ENCODE measurements around the gene ARHGAP25. TPM values are rescaled to one million over a fixed set of nuclear protein-coding genes. Genes with fewer than 3 reads are reported as not detected.

Gene ARHGAP25
- total RNA-seq, 2 experiments from 2014 or later, result 18.6 to 43.8 TPM

GRCh38 chr2:68846091-68846490 lies 111.5 kb downstream of the ARHGAP25 start:
- TF ChIP-seq CTCF (conservative IDR thresholded peaks at IDR 0.05; ENCODE audit: low read length), result no peak
- TF ChIP-seq EZH2phosphoT487 (IDR thresholded peaks at IDR 0.05; ENCODE audit: borderline replicate concordance, low read depth, low read length), result no peak
- 0 out of 2 replicates have a peak, but pooled peaks cover under 1% of the 10 kb centered on the region for H3K9me3 ChIP-seq (ENCODE audit: low read length)
- no peak overlapping the region for H3K4me3 ChIP-seq (ENCODE audit: low read depth, low read length, poor library complexity, severe bottlenecking)
- H4K20me1 ChIP-seq (ENCODE audit: insufficient read depth, low read length), result no peaks in the 10 kb centered on the region
- DNase-seq (ENCODE audit: low spot score), result no peak
- H3K4me2 ChIP-seq (ENCODE audit: low read length), result no peak overlapping the region
- H2AFZ ChIP-seq (ENCODE audit: low read length), result no peak overlapping the region
- intact Hi-C loops (cut with micrococcal nuclease; ENCODE audit: unreplicated experiment), result no loop called here
- no peaks in the 10 kb centered on the region for H3K9me2 ChIP-seq (ENCODE audit: insufficient read depth, low read length)
- no peaks in the 10 kb centered on the region for H3K36me3 ChIP-seq (ENCODE audit: insufficient read depth, low read length)
- POLR2A ChIA-PET, result interaction anchor here (0.6 to 0.9 kb wide), 2 partner anchors 61 to 157 kb away, joined by 3 read pairs; no protein-coding TSS in a partner anchor
- no peaks in the 10 kb centered on the region for H3K79me2 ChIP-seq (ENCODE audit: insufficient read depth, low read depth, low read length)
- peaks cover 8% of the 10 kb centered on the region for H3K4me1 ChIP-seq (ENCODE audit: insufficient read depth, low read length, poor library complexity, severe bottlenecking)
- CTCF ChIA-PET (ENCODE audit: unreplicated experiment), result no interaction called here
- BruUV-seq (replicated peaks), result no TSS peak
- H3K27ac ChIP-seq (ENCODE audit: low read depth, low read length, poor library complexity, severe bottlenecking), result no peak overlapping the region

- Histone ChIP-seq H3K27ac (ENCODE audit: low read depth, low read length, poor library complexity, severe bottlenecking) (no peak overlapping the region), H2AFZ (ENCODE audit: low read length) (no peak overlapping the region), H3K79me2 (ENCODE audit: insufficient read depth, low read depth, low read length) (no peaks in the 10 kb centered on the region), H3K36me3 (ENCODE audit: insufficient read depth, low read length) (no peaks in the 10 kb centered on the region), H4K20me1 (ENCODE audit: insufficient read depth, low read length) (no peaks in the 10 kb centered on the region), H3K4me2 (ENCODE audit: low read length) (no peak overlapping the region), H3K4me3 (ENCODE audit: low read depth, low read length, poor library complexity, severe bottlenecking) (no peak overlapping the region), H3K9me3 (ENCODE audit: low read length) (no peaks in the 10 kb centered on the region), H3K4me1 (ENCODE audit: insufficient read depth, low read length, poor library complexity, severe bottlenecking) (peaks cover 8% of the 10 kb centered on the region), H3K9me2 (ENCODE audit: insufficient read depth, low read length) (no peaks in the 10 kb centered on the region)
- TF ChIP-seq CTCF (conservative IDR thresholded peaks at IDR 0.05; ENCODE audit: low read length) (no peak), EZH2phosphoT487 (IDR thresholded peaks at IDR 0.05; ENCODE audit: borderline replicate concordance, low read depth, low read length) (no peak)
- no TSS peak for BruUV-seq (replicated peaks)
- intact Hi-C loops (cut with micrococcal nuclease; ENCODE audit: unreplicated experiment), result no loop called here
- ChIA-PET CTCF (ENCODE audit: unreplicated experiment) (interaction anchor here (0.7 kb wide), 1 partner anchor 9 kb away, joined by 3 read pairs; no protein-coding TSS in a partner anchor), POLR2A (no interaction called here)
- no peak for DNase-seq (ENCODE audit: low spot score)
Measured at GRCh38 chr2:68847751-68848150, 113.1 kb downstream of the ARHGAP25 start.

DNA sequence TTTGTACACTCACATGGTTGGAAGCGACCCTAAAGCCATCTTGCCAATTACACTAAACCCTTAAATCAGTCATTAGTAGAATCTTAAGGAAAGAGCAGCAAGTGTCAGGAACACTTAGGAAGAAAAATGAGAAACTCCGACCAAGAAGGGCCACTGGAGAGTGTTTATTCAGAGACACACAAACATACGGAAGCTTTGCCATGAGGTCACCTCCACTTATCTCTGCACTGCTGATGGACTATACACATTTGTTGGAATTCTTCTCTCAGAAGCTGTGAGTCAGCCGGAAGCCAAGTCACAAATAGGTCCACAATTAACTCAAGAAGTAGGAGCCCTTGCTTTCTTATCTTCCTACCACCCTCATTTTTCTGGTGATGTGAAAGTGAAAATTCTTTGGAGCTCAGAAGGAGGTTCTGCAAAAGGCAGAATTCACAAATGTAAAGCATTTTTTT lies 115.0 kb downstream of the ARHGAP25 start:
- intact Hi-C loops (cut with micrococcal nuclease; ENCODE audit: unreplicated experiment), result no loop called here
- Histone ChIP-seq H3K27ac (ENCODE audit: low read depth, low read length, poor library complexity, severe bottlenecking) (no peak overlapping the region), H3K9me3 (ENCODE audit: low read length) (no peaks in the 10 kb centered on the region), H3K4me1 (ENCODE audit: insufficient read depth, low read length, poor library complexity, severe bottlenecking) (peaks cover 8% of the 10 kb centered on the region), H2AFZ (ENCODE audit: low read length) (no peak overlapping the region), H3K36me3 (ENCODE audit: insufficient read depth, low read length) (no peaks in the 10 kb centered on the region), H4K20me1 (ENCODE audit: insufficient read depth, low read length) (no peaks in the 10 kb centered on the region), H3K9me2 (ENCODE audit: insufficient read depth, low read length) (no peaks in the 10 kb centered on the region), H3K4me3 (ENCODE audit: low read depth, low read length, poor library complexity, severe bottlenecking) (no peak overlapping the region), H3K79me2 (ENCODE audit: insufficient read depth, low read depth, low read length) (no peaks in the 10 kb centered on the region), H3K4me2 (ENCODE audit: low read length) (no peak overlapping the region)
- DNase-seq (ENCODE audit: low spot score), result no peak
- ChIA-PET POLR2A (interaction anchor here (0.8 to 1.9 kb wide), 2 partner anchors 14 to 20 kb away, joined by 4 to 5 read pairs; no protein-coding TSS in a partner anchor), CTCF (ENCODE audit: unreplicated experiment) (no interaction called here)
- no peak for TF ChIP-seq EZH2phosphoT487 (IDR thresholded peaks at IDR 0.05; ENCODE audit: borderline replicate concordance, low read depth, low read length)
- BruUV-seq (replicated peaks), result no TSS peak
